ENCODE measurements around the gene ZNF330.

GRCh38 chr4:141244419-141244818 lies 23.7 kb downstream of the ZNF330 start:
- TF ChIP-seq CTCF (IDR thresholded peaks at IDR 0.05; ENCODE audit: insufficient read depth, low read depth, low read length) (no peak), EZH2 (IDR thresholded peaks at IDR 0.05; ENCODE audit: insufficient read depth, low read length) (no peak)

Measured in astrocyte (in vitro differentiated cells and primary cell).